ENCODE results near the gene RAB31.
"Not testable (repeated sequence)": the region's sequence is repeated elsewhere in the genome, so short reads cannot be mapped to it uniquely, and the experiment has no call there.

Gene RAB31

DNA sequence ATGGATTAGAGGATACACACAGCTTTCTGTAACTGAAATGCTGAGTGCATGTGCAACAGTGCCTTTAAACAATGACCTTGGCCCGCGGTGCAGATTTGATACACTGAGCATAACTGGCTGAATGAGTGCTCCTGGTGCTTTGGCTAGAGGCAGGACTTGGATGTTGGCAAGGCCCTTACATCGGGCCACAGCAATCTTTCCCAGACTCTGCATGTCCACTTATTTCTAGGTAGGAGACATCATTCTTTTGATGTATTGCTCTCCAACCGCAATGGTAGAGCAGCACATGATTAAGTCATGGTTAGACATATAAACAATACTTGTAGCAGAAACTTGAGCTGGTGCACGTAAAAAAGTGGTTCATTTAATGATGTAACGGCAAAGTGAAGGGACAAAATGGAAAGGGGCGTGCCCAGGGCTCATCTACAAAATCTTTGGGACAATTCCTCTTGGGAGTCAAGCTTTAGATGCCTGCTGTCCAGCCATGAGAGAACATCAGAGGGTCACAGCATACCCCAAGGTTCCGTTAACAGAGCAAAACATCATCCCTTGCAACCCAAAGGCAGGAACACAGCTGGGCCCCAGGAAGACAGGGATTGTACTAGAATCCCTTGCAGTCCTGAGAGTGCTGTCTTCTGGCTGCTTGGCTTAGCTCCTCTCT lies 43.4 kb downstream of the RAB31 start:
- no peak for DNase-seq (ENCODE audit: low read depth)
- H3K4me3 ChIP-seq (ENCODE audit: low read depth, low read length) = no peak overlapping the region

DNA sequence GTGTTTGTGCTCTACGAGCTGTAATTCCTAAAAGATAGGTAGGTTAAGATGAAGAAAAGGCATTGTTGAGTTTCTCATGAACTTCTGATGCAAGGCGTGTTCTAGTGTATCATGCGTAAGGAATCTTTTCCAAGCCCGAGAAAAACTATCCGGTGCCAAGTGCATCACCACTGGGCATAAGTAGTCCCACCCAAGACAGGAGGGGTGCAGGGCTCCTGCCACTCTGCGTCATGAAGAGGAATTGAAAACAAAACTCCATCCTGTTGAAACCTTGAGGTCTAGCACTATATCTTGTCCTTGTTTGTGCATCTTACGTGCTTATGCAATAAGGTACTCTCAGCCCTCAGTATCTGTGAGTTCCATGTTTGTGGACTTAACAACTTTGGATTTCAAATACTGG lies 45.7 kb downstream of the RAB31 start:
- no peak for DNase-seq (ENCODE audit: low read depth)
- no peak overlapping the region for H3K4me3 ChIP-seq (ENCODE audit: low read depth, low read length)

- no peak for DNase-seq (ENCODE audit: low read depth)
- H3K4me3 ChIP-seq (ENCODE audit: low read depth, low read length) = no peak overlapping the region
Measured at GRCh38 chr18:9755110-9755509, 47.0 kb downstream of the RAB31 start.

GRCh38 chr18:9755615-9756014 lies 47.5 kb downstream of the RAB31 start:
- no peak for DNase-seq (ENCODE audit: low read depth)
- no peak overlapping the region for H3K4me3 ChIP-seq (ENCODE audit: low read depth, low read length)

GRCh38 chr18:9756271-9756932 lies 48.3 kb downstream of the RAB31 start:
- H3K4me3 ChIP-seq (ENCODE audit: low read depth, low read length) = no peak overlapping the region
- DNase-seq (ENCODE audit: low read depth) = no peak

DNA sequence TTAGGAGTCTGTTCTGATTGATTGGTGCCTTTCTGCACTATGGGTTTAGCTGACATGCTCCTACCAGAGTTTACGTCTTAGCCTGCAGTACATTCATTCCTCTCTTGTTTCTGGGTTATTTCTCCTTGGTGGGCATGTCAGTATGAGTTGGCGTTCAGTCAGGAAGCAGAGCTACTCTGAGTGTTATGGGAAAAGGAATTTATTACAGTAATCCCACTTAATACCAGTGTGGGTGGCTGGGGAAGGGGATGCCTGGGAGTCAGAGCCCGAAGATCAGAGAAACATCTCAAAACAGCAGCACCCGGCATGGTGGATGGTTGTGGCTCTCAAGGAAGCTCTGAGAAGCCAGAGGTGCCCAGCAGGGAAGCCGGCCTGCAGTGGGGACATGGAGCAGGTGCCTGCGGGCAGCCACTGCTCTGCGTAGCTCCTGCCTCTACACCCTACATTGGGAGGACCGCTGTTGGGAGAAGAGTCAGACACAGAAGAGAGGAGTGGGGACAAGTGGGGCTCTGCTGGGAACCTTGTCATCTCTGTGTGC lies 48.9 kb downstream of the RAB31 start:
- no peak for DNase-seq (ENCODE audit: low read depth)
- H3K4me3 ChIP-seq (ENCODE audit: low read depth, low read length) = no peak overlapping the region

DNA sequence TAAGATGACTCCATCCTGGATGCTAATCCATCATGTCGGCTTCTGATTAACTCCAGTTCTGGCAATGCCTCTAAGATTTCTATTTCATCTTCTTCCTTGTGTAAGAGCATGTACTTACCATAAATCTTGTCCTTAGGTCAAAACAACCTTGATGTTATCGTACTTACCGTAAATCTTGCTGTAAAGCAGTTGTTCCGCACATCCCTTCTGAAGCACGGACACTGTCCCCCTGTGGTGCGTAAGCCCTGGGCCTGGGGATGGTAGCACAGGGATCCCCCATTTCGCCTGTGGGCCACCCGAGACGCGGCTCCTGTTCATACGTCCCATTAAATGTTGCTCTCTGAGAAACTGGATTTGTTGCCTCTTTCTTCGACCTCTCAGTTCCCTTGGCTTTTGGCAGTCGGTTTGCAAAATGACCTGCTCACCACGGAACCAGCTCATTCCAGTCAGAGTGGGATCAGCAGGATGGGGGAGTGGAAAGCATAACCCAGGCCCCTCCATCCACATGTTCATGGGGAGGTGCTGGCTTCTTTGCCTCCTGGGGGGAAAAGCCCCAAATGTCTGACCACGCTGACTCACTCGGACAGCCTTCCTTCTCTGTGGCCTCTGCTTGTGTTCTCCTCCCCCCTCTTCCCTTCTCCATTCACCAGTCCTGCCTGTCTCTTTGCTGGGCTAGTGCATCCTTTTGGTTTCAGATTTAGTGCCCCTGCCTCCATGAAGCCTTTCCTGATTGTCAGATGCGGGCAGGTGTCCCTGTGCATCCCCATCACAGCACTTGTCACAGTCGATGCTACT lies 49.9 kb downstream of the RAB31 start:
- DNase-seq (ENCODE audit: low read depth) = peak; percentile 47
- H3K4me3 ChIP-seq (ENCODE audit: low read depth, low read length) = no peak overlapping the region

DNA sequence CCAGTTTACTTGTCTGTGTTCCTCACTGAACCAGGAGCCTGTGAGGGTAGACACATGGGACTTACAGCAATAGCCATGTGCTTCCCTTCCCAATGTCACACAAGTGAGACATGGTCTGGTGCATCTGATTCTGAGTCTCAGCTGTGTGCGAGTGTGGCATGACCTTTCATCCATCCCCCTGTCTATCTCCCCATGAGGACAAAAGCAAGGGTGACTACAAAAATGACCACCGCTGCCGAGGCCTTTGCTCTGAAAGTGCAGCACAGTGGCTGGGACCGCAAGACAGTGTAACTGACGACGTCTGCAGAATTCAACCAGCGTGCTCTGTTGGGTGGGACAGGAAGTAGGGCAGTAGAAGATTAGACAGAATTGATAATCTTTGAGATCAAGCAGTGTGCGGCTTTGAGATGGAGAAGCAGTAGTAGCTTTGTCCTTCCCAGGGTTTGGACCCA lies 50.5 kb downstream of the RAB31 start:
- DNase-seq (ENCODE audit: low read depth) = no peak
- H3K4me3 ChIP-seq (ENCODE audit: low read depth, low read length) = no peak overlapping the region

- no peak overlapping the region for H3K4me3 ChIP-seq (ENCODE audit: low read depth, low read length)
- no peak for DNase-seq (ENCODE audit: low read depth)
Measured at GRCh38 chr18:9760641-9761040, 52.5 kb downstream of the RAB31 start.

- DNase-seq (ENCODE audit: low read depth) = no peak
- no peak overlapping the region for H3K4me3 ChIP-seq (ENCODE audit: low read depth, low read length)
Measured at GRCh38 chr18:9762526-9762925, 54.4 kb downstream of the RAB31 start.

GRCh38 chr18:9763157-9763556 lies 55.1 kb downstream of the RAB31 start:
- no peak for DNase-seq (ENCODE audit: low read depth)
- H3K4me3 ChIP-seq (ENCODE audit: low read depth, low read length) = no peak overlapping the region

GRCh38 chr18:9764011-9764481 lies 55.9 kb downstream of the RAB31 start:
- no peak for DNase-seq (ENCODE audit: low read depth)
- H3K4me3 ChIP-seq (ENCODE audit: low read depth, low read length) = no peak overlapping the region

GRCh38 chr18:9765501-9765900 lies 57.4 kb downstream of the RAB31 start:
- no peak overlapping the region for H3K4me3 ChIP-seq (ENCODE audit: low read depth, low read length)
- no peak for DNase-seq (ENCODE audit: low read depth)

- no peak overlapping the region for H3K4me3 ChIP-seq (ENCODE audit: low read depth, low read length)
- DNase-seq (ENCODE audit: low read depth) = no peak
Measured at GRCh38 chr18:9766076-9766481, 58.0 kb downstream of the RAB31 start.

DNA sequence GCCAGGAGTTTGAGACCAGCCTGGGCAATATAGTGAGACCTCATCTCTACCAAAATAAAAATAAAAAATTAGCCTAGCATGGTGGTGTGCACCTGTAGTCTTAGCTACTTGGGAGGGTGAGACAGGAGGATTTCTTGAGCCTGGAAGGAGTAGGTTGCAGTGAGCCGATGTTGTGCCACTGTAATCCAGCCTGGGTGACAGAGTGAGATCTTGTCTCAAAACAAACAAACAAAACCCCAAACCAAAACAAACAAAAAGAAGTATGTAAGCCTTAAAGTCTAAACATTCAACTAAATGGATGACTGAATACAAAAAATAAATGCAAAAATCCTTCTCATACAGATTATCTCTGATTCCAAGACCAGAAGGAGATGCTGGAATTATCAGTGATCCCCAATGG lies 58.6 kb downstream of the RAB31 start:
- H3K4me3 ChIP-seq (ENCODE audit: low read depth, low read length) = no peak overlapping the region
- no peak for DNase-seq (ENCODE audit: low read depth)

- DNase-seq (ENCODE audit: low read depth); H3K4me3 ChIP-seq (ENCODE audit: low read depth, low read length): not testable (repeated sequence)
Measured at GRCh38 chr18:9768071-9768691, 60.1 kb downstream of the RAB31 start.

GRCh38 chr18:9770111-9770510 lies 62.0 kb downstream of the RAB31 start:
- not testable (repeated sequence) for H3K4me3 ChIP-seq (ENCODE audit: low read depth, low read length); DNase-seq (ENCODE audit: low read depth)

- no peak for DNase-seq (ENCODE audit: low read depth)
- no peak overlapping the region for H3K4me3 ChIP-seq (ENCODE audit: low read depth, low read length)
Measured at GRCh38 chr18:9771261-9771976, 63.3 kb downstream of the RAB31 start.

DNA sequence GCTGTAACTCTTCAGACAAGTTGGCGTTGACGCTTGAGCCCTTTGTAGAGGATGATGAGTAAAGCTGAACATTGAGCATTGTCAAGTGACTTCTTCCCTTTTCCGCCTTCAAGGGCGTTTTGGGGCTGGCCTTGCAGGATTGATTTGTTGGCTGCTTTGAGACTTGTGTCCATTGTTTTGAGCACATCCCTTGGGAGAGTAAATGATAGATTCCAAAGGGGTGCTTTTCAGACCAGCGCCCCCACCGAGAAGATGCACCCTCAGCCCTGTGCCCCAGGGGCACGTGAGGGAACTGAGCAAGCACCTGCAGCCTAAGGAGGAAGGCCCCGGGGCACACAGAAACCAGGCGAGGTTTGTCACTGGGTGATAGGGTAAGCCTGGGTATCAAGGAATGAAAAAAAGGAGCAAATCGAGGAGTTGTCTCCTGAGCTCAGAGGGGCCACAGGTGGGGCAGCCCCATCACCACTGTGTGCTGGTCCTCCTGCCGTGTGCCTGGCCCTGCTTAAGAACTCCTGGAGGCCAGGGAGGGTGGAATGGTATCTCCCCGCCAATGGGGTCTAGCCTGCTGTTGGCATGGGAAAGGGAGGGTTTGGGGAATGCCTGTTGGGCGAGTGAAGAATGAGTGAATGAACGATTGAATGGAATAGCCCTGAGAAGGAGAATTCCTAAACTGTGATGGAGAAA lies 64.0 kb downstream of the RAB31 start:
- no peak overlapping the region for H3K4me3 ChIP-seq (ENCODE audit: low read depth, low read length)
- no peak for DNase-seq (ENCODE audit: low read depth)
